Measurements from ENCODE around the gene KATNIP.

- no peak for TF ChIP-seq CTCF (IDR thresholded peaks at IDR 0.05)
- TF ChIP-seq ZFX (IDR thresholded peaks at IDR 0.05; ENCODE audit: borderline replicate concordance), result no peak
Observed at GRCh38 chr16:27516365-27516764, 33.6 kb upstream of the KATNIP start.

Data from 22Rv1 (cell line).